Measurements from ENCODE around the gene CLASRP.
"Not testable (repeated sequence)": the region's sequence is repeated elsewhere in the genome, so short reads cannot be mapped to it uniquely, and the experiment has no call there.

CLASRP gene

GRCh38 chr19:45100846-45101252 is 62.0 kb downstream of the CLASRP start:
- Histone ChIP-seq H3K4me1 (ENCODE audit: control insufficient read depth, low read depth, low read length) (peaks cover 9% of the 10 kb centered on the region), H3K27ac (ENCODE audit: low read length) (no peak overlapping the region), H3K36me3 (ENCODE audit: control insufficient read depth, low read depth, low read length) (no peaks in the 10 kb centered on the region), H3K27me3 (ENCODE audit: control insufficient read depth, insufficient read depth, low read length) (no peaks in the 10 kb centered on the region), H3K9me3 (ENCODE audit: control insufficient read depth, low read depth, low read length) (no peaks in the 10 kb centered on the region), H3K4me3 (ENCODE audit: low read length) (no peak overlapping the region), H3K9ac (ENCODE audit: low read length) (no peak overlapping the region)

GRCh38 chr19:45101806-45102205 is 63.0 kb downstream of the CLASRP start:
- Histone ChIP-seq H3K27ac (ENCODE audit: low read length) (no peak overlapping the region), H3K4me3 (ENCODE audit: low read length) (no peak overlapping the region), H3K9ac (ENCODE audit: low read length) (no peak overlapping the region), H3K9me3 (ENCODE audit: control insufficient read depth, low read depth, low read length) (no peaks in the 10 kb centered on the region), H3K27me3 (ENCODE audit: control insufficient read depth, insufficient read depth, low read length) (no peaks in the 10 kb centered on the region), H3K36me3 (ENCODE audit: control insufficient read depth, low read depth, low read length) (no peaks in the 10 kb centered on the region), H3K4me1 (ENCODE audit: control insufficient read depth, low read depth, low read length) (peaks cover 9% of the 10 kb centered on the region)

DNA sequence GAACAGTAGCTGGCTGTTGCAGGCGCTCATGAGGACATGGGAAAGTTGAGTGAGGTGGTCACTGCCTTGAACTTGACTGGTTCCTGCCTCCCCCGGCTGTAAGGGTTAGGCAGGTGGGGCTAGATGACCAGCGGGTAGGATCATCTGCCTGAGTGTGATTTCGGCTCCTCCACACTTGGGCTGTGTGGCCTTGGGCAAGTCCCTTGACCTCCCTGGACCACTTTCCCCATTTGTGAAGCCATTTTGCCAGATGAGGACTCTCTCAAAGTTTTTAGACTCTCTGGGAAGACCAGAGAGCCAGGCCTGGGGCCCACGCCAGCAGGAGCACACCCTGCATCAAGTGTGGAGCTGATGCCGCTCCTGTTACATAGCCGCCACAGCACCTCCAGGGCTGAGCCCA is 63.6 kb downstream of the CLASRP start:
- no peak overlapping the region for H3K4me3 ChIP-seq (ENCODE audit: low read length)
- no peak overlapping the region for H3K27ac ChIP-seq (ENCODE audit: low read length)
- H3K27me3 ChIP-seq (ENCODE audit: control insufficient read depth, insufficient read depth, low read length) = no peaks in the 10 kb centered on the region
- no peaks in the 10 kb centered on the region for H3K9me3 ChIP-seq (ENCODE audit: control insufficient read depth, low read depth, low read length)
- H3K36me3 ChIP-seq (ENCODE audit: control insufficient read depth, low read depth, low read length) = no peaks in the 10 kb centered on the region
- peaks cover 9% of the 10 kb centered on the region for H3K4me1 ChIP-seq (ENCODE audit: control insufficient read depth, low read depth, low read length)
- no peak overlapping the region for H3K9ac ChIP-seq (ENCODE audit: low read length)

DNA sequence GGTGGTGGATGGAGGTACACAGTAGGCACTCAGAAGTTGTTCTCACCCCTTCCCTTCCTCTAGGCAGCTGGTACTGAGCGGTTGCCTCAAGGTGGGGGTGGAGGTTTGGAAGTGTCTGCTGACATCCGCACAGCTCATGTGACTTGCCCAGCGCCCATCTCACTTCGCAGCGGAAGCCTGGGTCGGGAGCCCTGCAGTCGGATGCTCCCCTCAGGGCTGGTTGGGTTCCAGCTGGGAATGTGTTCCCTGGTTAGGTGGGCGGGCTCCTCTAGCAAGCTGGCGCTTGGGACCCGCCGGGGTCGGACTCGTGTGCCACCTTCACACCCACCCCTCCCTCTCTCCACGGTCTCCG is 64.3 kb downstream of the CLASRP start:
- no peak overlapping the region for H3K9ac ChIP-seq (ENCODE audit: low read length)
- no peak overlapping the region for H3K27ac ChIP-seq (ENCODE audit: low read length)
- H3K4me3 ChIP-seq (ENCODE audit: low read length) = no peak overlapping the region
- no peaks in the 10 kb centered on the region for H3K9me3 ChIP-seq (ENCODE audit: control insufficient read depth, low read depth, low read length)
- H3K36me3 ChIP-seq (ENCODE audit: control insufficient read depth, low read depth, low read length) = no peaks in the 10 kb centered on the region
- peaks cover 9% of the 10 kb centered on the region for H3K4me1 ChIP-seq (ENCODE audit: control insufficient read depth, low read depth, low read length)
- no peaks in the 10 kb centered on the region for H3K27me3 ChIP-seq (ENCODE audit: control insufficient read depth, insufficient read depth, low read length)

DNA sequence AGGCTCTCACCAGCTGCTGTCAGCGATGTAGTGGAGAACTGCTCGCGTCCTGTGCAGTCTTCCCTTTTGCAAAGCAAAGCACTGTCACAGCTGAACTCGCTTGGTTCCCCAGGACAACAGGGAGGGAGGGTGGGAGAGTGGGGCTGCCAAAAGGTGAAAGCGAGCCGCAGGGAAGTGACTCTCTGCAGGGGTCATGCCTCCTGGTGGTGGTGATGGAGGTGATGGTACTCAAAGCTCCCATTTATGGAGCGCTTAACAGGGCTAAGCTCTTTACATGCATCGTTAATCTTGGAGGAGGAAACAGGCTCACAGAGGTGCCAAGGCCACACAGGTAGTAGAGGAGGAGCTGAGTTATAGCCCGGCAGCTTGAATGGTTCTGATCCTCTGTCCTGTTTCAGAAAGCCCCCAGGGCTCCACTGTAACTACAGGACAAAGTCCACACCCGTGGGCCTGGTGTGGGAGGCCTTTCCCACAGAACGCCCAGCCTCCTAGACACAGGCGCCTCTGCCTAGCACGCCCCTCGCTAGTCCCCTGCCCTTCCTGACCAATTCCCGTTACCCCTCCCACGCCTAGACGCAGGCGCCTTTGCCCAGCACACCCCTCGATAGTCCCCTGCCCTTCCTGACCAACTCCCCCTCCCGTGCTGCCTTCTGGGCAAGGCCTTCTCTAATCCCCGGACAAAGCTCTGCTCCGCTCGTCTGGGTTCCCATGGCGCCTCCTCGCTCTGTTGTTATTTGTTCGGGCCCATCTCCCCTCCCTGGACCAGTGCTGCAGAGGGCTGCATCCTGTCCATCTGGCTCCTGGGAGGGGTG is 64.9 kb downstream of the CLASRP start:
- H3K4me3 ChIP-seq (ENCODE audit: low read length) = no peak overlapping the region
- H3K4me1 ChIP-seq (ENCODE audit: control insufficient read depth, low read depth, low read length) = peaks cover 5% of the 10 kb centered on the region
- no peak overlapping the region for H3K27ac ChIP-seq (ENCODE audit: low read length)
- H3K9me3 ChIP-seq (ENCODE audit: control insufficient read depth, low read depth, low read length) = no peaks in the 10 kb centered on the region
- H3K36me3 ChIP-seq (ENCODE audit: control insufficient read depth, low read depth, low read length) = no peaks in the 10 kb centered on the region
- H3K9ac ChIP-seq (ENCODE audit: low read length) = no peak overlapping the region
- no peaks in the 10 kb centered on the region for H3K27me3 ChIP-seq (ENCODE audit: control insufficient read depth, insufficient read depth, low read length)

DNA sequence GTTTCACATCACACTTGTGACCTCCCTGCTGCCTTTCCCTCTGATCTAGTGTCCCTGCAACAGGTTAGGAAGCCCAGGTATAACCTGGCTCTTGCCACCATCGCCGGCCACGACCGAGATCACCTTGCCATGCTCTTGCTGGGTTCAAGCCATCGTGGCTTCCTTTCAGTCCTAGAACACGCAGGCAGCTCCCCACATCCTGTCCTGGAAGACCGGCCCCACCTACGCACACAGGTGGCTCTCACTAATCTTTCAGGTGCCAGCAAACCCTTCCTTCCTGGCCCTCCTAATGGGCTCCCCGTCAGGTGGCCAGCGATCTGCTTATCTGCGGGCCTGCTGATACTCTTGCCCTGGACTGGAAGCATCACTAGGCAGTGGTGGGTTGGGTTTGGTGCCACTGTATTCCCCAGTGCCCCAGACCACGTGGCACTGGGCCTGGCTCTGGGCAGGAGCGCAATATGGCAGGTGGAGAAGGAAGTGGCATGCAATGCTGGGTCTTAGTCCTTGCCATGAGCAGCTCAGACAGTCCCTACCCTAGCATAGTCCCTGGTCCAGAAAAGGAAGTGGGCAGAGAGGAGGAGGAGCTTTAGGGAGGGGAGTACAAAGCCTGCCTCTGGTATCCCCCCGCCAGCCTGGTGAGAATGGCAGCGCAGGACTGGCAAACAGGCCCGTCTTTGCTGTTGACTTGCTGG is 66.0 kb downstream of the CLASRP start:
- H3K27ac ChIP-seq (ENCODE audit: low read length) = no peak overlapping the region
- no peaks in the 10 kb centered on the region for H3K36me3 ChIP-seq (ENCODE audit: control insufficient read depth, low read depth, low read length)
- H3K4me1 ChIP-seq (ENCODE audit: control insufficient read depth, low read depth, low read length) = peaks cover 5% of the 10 kb centered on the region
- H3K9ac ChIP-seq (ENCODE audit: low read length) = no peak overlapping the region
- no peaks in the 10 kb centered on the region for H3K27me3 ChIP-seq (ENCODE audit: control insufficient read depth, insufficient read depth, low read length)
- H3K9me3 ChIP-seq (ENCODE audit: control insufficient read depth, low read depth, low read length) = no peaks in the 10 kb centered on the region
- H3K4me3 ChIP-seq (ENCODE audit: low read length) = no peak overlapping the region

GRCh38 chr19:45106363-45106762 is 67.5 kb downstream of the CLASRP start:
- H3K4me1 ChIP-seq (ENCODE audit: control insufficient read depth, low read depth, low read length); H3K9me3 ChIP-seq (ENCODE audit: control insufficient read depth, low read depth, low read length); H3K27ac ChIP-seq (ENCODE audit: low read length); H3K9ac ChIP-seq (ENCODE audit: low read length); H3K27me3 ChIP-seq (ENCODE audit: control insufficient read depth, insufficient read depth, low read length); H3K36me3 ChIP-seq (ENCODE audit: control insufficient read depth, low read depth, low read length); H3K4me3 ChIP-seq (ENCODE audit: low read length): not testable (repeated sequence)

GRCh38 chr19:45107621-45108150 is 68.8 kb downstream of the CLASRP start:
- peaks cover 2% of the 10 kb centered on the region for H3K4me1 ChIP-seq (ENCODE audit: control insufficient read depth, low read depth, low read length)
- no peak overlapping the region for H3K9ac ChIP-seq (ENCODE audit: low read length)
- no peaks in the 10 kb centered on the region for H3K27me3 ChIP-seq (ENCODE audit: control insufficient read depth, insufficient read depth, low read length)
- H3K9me3 ChIP-seq (ENCODE audit: control insufficient read depth, low read depth, low read length) = no peaks in the 10 kb centered on the region
- H3K27ac ChIP-seq (ENCODE audit: low read length) = no peak overlapping the region
- H3K4me3 ChIP-seq (ENCODE audit: low read length) = no peak overlapping the region
- no peaks in the 10 kb centered on the region for H3K36me3 ChIP-seq (ENCODE audit: control insufficient read depth, low read depth, low read length)

GRCh38 chr19:45110851-45111266 is 72.0 kb downstream of the CLASRP start:
- H3K27me3 ChIP-seq (ENCODE audit: control insufficient read depth, insufficient read depth, low read length) = no peaks in the 10 kb centered on the region
- H3K9me3 ChIP-seq (ENCODE audit: control insufficient read depth, low read depth, low read length) = no peaks in the 10 kb centered on the region
- H3K4me3 ChIP-seq (ENCODE audit: low read length) = no peak overlapping the region
- no peaks in the 10 kb centered on the region for H3K36me3 ChIP-seq (ENCODE audit: control insufficient read depth, low read depth, low read length)
- no peak overlapping the region for H3K9ac ChIP-seq (ENCODE audit: low read length)
- H3K27ac ChIP-seq (ENCODE audit: low read length) = no peak overlapping the region
- H3K4me1 ChIP-seq (ENCODE audit: control insufficient read depth, low read depth, low read length) = no peaks in the 10 kb centered on the region

DNA sequence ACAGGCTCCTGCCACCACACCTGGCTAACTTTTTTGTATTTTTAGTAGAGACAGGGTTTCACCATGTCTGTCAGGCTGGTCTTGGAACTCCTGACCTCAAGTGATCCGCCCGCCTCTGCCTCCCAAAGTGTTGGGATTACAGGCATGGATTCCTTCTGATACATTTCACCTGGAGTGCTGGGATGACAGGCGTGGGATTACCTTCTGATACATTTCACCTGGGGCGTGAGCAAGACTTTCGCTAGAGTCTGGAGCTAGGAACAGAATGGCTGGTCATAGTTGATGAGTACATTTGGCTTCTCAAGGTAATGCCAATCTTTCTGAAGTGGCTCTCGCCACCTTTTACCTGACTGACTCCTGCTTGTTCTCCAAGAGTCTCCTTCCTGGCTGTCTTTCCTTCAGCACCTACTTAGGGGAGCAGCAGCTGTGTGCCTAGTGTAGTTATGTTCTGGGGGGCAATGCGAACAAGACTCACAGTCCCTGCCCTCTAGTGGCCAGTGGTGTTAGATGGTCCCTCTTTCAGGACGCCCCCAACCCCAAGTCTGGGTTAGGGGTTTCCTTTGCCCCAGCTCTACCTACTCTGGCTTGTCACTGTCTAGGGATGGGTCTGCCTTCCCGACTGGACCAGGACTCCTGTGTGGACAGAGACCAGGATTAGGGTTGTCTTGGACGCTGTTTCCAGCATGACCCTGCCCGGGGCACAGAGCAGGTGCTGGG is 73.4 kb downstream of the CLASRP start:
- no peak overlapping the region for H3K4me3 ChIP-seq (ENCODE audit: low read length)
- no peak overlapping the region for H3K27ac ChIP-seq (ENCODE audit: low read length)
- H3K9ac ChIP-seq (ENCODE audit: low read length) = no peak overlapping the region
- no peaks in the 10 kb centered on the region for H3K9me3 ChIP-seq (ENCODE audit: control insufficient read depth, low read depth, low read length)
- H3K36me3 ChIP-seq (ENCODE audit: control insufficient read depth, low read depth, low read length) = no peaks in the 10 kb centered on the region
- H3K27me3 ChIP-seq (ENCODE audit: control insufficient read depth, insufficient read depth, low read length) = no peaks in the 10 kb centered on the region
- H3K4me1 ChIP-seq (ENCODE audit: control insufficient read depth, low read depth, low read length) = no peaks in the 10 kb centered on the region

GRCh38 chr19:45113628-45114027 is 74.8 kb downstream of the CLASRP start:
- Histone ChIP-seq H3K4me3 (ENCODE audit: low read length) (no peak overlapping the region), H3K9ac (ENCODE audit: low read length) (no peak overlapping the region), H3K27ac (ENCODE audit: low read length) (no peak overlapping the region), H3K9me3 (ENCODE audit: control insufficient read depth, low read depth, low read length) (no peaks in the 10 kb centered on the region), H3K27me3 (ENCODE audit: control insufficient read depth, insufficient read depth, low read length) (no peaks in the 10 kb centered on the region), H3K36me3 (ENCODE audit: control insufficient read depth, low read depth, low read length) (no peaks in the 10 kb centered on the region), H3K4me1 (ENCODE audit: control insufficient read depth, low read depth, low read length) (no peaks in the 10 kb centered on the region)

Measured in iPS-18a (cell line).